Activated naive CD8-positive, alpha-beta T cell treated with anti-CD3 and anti-CD28 coated beads for 36 hours (primary cell): ENCODE data around the gene EIF4G1. TPM values are rescaled to one million over a fixed set of nuclear protein-coding genes. Genes with fewer than 3 reads are reported as not detected.

ENCODE experiments used
- DNase-seq: peaks from one replicate; pipeline ENCODE4 v3.0.0; 2021
- H3K27ac Mint-ChIP-seq: one replicate; pipeline ENCODE4 v1.8.0; 2022; ENCODE audit warnings: mild to moderate bottlenecking, moderate library complexity, mixed read lengths
- H3K27me3 Mint-ChIP-seq: one replicate; pipeline ENCODE4 v1.8.0; 2022; ENCODE audit warnings: mild to moderate bottlenecking, mixed read lengths
- H3K36me3 Mint-ChIP-seq: one replicate; pipeline ENCODE4 v1.8.0; 2021; ENCODE audit warnings: mild to moderate bottlenecking, mixed read lengths
- H3K4me1 Mint-ChIP-seq: one replicate; pipeline ENCODE4 v1.8.0; 2021; ENCODE audit warnings: mixed read lengths
- H3K4me3 Mint-ChIP-seq: one replicate; pipeline ENCODE4 v1.8.0; 2022; ENCODE audit warnings: mild to moderate bottlenecking, moderate library complexity, mixed read lengths
- H3K9me3 Mint-ChIP-seq: one replicate; pipeline ENCODE4 v1.8.0; 2022; ENCODE audit warnings: mixed read lengths
- total RNA-seq, 2 experiments: library from RNA; stranded (reverse); gene quantifications; one replicate each; pipeline ENCODE4 v1.2.3, GENCODE V29; 2021

The EIF4G1 gene
- total RNA-seq, 2 experiments from 2014 or later = 644 to 660 TPM

DNA sequence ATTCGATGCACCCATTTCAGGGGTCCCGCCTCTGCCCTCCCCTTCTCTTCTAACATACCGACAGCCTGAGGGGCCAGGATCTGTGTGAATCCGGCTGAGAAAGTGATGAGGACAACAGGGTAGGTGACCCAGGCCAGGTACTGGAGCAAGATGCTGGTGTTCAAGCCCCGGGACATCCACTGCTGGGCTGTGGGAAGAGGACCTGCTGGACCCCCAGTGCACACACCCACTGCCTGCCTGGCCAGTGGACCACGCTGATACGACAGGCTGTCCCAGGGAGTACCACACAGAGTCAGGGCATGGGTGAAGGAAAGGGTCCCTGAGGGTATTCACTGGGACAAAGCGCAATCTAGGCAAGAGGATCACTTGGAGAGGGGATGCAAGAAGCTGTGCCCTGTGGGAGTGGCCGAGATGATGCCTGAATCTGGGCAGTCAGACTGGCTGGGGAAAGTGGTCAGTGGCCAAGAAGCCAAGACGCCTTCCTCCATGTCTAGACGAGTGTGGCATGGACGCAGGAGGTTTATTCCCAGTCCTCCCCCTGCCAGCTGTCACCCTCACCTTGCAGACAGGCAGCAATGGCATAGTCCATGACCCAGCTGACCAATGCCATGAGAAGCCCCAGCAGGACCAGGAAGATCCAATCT lies 43.8 kb downstream of the EIF4G1 start:
- Mint-ChIP-seq H3K27me3 (peaks cover 3% of the 10 kb centered on the region), H3K36me3 (peaks cover 7% of the 10 kb centered on the region), H3K4me1 (peaks cover 10% of the 10 kb centered on the region), H3K27ac (no peak overlapping the region), H3K4me3 (no peak overlapping the region), H3K9me3 (no peaks in the 10 kb centered on the region)
- DNase-seq = no peak

- no peak for DNase-seq
- peaks cover 14% of the 10 kb centered on the region for H3K36me3 Mint-ChIP-seq
- H3K4me3 Mint-ChIP-seq = no peak overlapping the region
- no peak overlapping the region for H3K27ac Mint-ChIP-seq
- H3K9me3 Mint-ChIP-seq = no peaks in the 10 kb centered on the region
- peaks cover 4% of the 10 kb centered on the region for H3K27me3 Mint-ChIP-seq
- H3K4me1 Mint-ChIP-seq = peaks cover 12% of the 10 kb centered on the region
Measured at GRCh38 chr3:184358921-184359350, 44.5 kb downstream of the EIF4G1 start.

- no peak for DNase-seq
- Mint-ChIP-seq H3K36me3 (peaks cover 18% of the 10 kb centered on the region), H3K27me3 (peaks cover 4% of the 10 kb centered on the region), H3K9me3 (no peaks in the 10 kb centered on the region), H3K4me3 (no peak overlapping the region), H3K27ac (no peak overlapping the region), H3K4me1 (peaks cover 16% of the 10 kb centered on the region)
Measured at GRCh38 chr3:184359610-184360009, 45.2 kb downstream of the EIF4G1 start.

DNA sequence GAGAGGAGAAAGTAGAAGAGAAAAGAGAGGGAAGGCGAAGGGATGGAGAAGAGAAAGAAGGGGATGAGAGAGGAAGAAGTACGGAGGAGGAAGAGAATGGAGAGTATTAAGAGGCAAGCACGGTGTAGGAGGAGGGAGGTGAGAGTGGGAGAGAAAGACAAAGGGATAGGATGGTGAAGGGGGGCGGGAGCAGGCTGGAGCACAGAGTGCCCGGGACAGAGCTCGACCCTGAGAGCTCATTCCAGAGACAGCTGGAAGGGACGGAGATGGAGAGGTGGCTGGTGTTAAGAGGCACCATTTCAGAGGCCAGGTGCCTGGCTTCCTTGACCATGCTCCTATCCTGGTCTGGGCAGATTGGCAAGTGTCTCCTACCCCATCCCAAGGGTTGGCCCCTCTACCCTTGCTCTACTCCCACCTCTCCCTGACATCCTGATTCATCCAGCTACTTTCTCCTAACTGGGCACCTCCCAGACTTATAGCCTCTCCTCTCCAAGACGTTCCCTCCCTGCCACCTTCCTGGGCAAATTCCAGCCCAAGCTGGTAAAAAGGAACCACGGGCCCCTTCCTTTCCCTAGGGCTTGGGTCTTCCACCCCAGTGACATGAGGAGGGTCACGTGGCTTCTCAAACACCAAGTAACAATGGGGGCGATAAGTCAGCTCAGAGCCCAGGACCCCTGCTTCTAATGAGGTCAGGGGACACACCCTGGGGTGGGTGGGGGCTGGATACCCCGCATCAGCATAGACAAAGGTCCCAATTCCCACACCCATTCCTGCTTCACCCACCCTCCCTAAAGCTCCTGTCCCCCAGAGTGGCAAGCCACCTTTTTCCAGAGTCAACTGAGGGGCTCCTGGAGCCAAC lies 45.9 kb downstream of the EIF4G1 start:
- Mint-ChIP-seq H3K9me3 (no peaks in the 10 kb centered on the region), H3K4me3 (peak overlapping the region; percentile 85), H3K36me3 (peaks cover 22% of the 10 kb centered on the region), H3K27me3 (peaks cover 4% of the 10 kb centered on the region), H3K4me1 (peaks cover 23% of the 10 kb centered on the region), H3K27ac (peak overlapping the region; percentile 9)
- DNase-seq = no peak

DNA sequence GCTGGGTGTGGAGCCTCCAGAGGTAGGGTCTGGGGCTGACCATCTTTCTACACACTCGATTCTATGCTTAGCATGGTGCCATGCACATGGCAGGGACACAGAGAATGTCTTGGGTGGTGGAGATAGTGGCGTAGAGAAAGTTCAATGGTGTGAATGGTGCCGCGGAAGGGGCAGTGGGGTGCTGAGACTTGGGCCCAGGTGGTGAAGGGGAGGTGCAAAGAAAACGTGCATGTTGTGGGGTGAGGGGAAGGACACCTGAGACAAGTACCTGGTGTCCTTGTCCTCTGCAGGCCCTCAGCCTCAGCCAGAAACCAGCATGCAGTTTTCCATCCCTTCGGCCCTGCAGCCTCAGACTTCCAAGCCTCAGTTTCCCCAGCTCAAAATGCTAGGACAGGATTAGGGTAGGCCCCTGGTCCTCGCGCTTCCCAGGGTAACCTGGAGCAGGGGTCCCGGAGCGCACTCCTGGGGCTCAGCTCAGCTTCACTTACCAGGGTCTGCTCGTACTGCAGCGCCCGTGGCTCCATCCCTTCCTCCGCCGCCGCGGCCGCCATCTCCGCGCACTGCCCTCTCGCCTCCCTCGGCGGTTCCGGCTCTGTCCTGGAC lies 46.6 kb downstream of the EIF4G1 start:
- Mint-ChIP-seq H3K27me3 (peaks cover 4% of the 10 kb centered on the region), H3K27ac (peak overlapping the region; percentile 52)
- no peak for DNase-seq

GRCh38 chr3:184361532-184361931 lies 47.1 kb downstream of the EIF4G1 start, which contains the start of the genes CLCN2 and POLR2H:
TSS of gene CLCN2 (minus strand) at chr3:184361605. CDS start at chr3:184361479, 126 bp downstream.
TSS of gene POLR2H (plus strand) at chr3:184361710. CDS start at chr3:184363493, 1,783 bp downstream.
- Mint-ChIP-seq H3K9me3 (no peaks in the 10 kb centered on the region), H3K4me1 (peaks cover 28% of the 10 kb centered on the region), H3K27me3 (peaks cover 4% of the 10 kb centered on the region), H3K36me3 (peaks cover 25% of the 10 kb centered on the region), H3K4me3 (peak within 1 kb of the TSS; percentile 96), H3K27ac (peak within 1 kb of the TSS; percentile 92)
- DNase-seq = peak; percentile 69

More for the DNA sequence above, 46.6 kb downstream of the EIF4G1 start:
- H3K4me3 Mint-ChIP-seq = peak overlapping the region; percentile 85
- no peaks in the 10 kb centered on the region for H3K9me3 Mint-ChIP-seq
- peaks cover 26% of the 10 kb centered on the region for H3K4me1 Mint-ChIP-seq
- H3K36me3 Mint-ChIP-seq = peaks cover 23% of the 10 kb centered on the region

GRCh38 chr3:184361932-184362667 lies 47.7 kb downstream of the EIF4G1 start:
- Mint-ChIP-seq H3K27ac (peak overlapping the region; percentile 92), H3K27me3 (peaks cover 4% of the 10 kb centered on the region), H3K4me3 (peak overlapping the region; percentile 96), H3K36me3 (peaks cover 31% of the 10 kb centered on the region), H3K4me1 (peaks cover 31% of the 10 kb centered on the region), H3K9me3 (no peaks in the 10 kb centered on the region)
- DNase-seq = peak; percentile 64

- Mint-ChIP-seq H3K27me3 (peaks cover 4% of the 10 kb centered on the region), H3K4me3 (peak overlapping the region; percentile 96), H3K36me3 (peaks cover 33% of the 10 kb centered on the region), H3K9me3 (no peaks in the 10 kb centered on the region), H3K4me1 (peaks cover 33% of the 10 kb centered on the region), H3K27ac (peak overlapping the region; percentile 97)
- DNase-seq = peak; percentile 96
Measured at GRCh38 chr3:184362668-184363546, 48.5 kb downstream of the EIF4G1 start.

DNA sequence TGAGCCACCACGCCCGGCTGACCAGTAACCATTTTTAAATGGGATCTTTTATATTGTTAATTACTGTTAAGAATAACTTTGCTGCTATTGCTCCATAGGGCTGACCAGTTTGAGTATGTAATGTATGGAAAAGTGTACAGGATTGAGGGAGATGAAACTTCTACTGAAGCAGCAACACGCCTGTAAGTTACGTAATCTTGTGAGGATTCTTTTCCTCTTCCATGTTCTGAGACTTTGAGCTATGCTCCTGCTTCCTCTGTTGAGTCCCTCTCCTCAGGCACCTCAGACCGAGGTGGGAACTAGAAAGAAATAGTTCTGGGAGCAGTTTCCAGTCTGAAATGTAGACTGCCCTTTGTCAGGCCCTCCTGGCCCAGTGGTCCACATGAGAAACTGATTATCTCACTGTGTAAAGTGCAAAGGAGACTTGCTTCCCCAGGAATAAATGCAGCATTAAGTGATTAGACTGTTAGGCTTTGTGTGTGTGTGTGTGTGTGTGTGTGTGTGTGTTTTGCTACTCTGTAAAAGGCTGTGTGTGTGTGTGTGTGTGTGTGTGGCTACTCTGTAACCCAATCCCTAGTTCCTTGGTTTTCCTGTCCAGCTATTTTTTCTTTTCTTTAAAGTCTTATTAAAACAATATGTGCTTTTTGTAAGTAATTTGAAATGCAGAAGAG lies 52.3 kb downstream of the EIF4G1 start:
- no peak for DNase-seq
- Mint-ChIP-seq H3K4me1 (peaks cover 34% of the 10 kb centered on the region), H3K36me3 (peaks cover 41% of the 10 kb centered on the region), H3K4me3 (no peak overlapping the region), H3K9me3 (no peaks in the 10 kb centered on the region), H3K27me3 (peaks cover 4% of the 10 kb centered on the region), H3K27ac (peak overlapping the region; percentile 74)

- Mint-ChIP-seq H3K27ac (no peak overlapping the region), H3K27me3 (peaks cover 3% of the 10 kb centered on the region), H3K4me3 (no peak overlapping the region), H3K9me3 (no peaks in the 10 kb centered on the region), H3K4me1 (peaks cover 34% of the 10 kb centered on the region), H3K36me3 (peaks cover 41% of the 10 kb centered on the region)
- no peak for DNase-seq
Measured at GRCh38 chr3:184368116-184368515, 53.7 kb downstream of the EIF4G1 start.

GRCh38 chr3:184368586-184369183 lies 54.3 kb downstream of the EIF4G1 start:
- Mint-ChIP-seq H3K27ac (no peak overlapping the region), H3K27me3 (no peaks in the 10 kb centered on the region)

DNA sequence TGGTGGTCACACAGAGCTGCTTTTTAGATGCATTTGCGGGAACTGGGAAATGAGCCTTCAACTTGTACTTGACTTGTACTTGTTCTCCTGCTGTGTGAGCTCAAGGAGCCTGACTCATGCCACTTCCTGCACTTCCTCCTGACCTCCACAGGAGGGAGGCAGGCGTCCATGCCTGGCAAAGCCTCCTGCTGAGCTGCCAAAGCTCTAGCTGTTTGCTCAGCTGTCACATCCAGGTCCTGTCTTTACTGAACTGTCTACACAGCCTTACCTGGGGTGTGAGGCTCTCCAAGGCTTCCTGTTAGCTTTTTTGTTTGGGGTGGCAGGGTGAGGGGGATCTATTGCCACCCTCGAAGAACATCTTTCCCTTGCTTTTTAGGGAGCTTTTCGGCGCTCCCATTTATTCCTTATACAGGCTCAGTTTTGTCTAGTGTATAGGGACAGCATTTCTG lies 57.2 kb downstream of the EIF4G1 start:
- Mint-ChIP-seq H3K9me3 (no peaks in the 10 kb centered on the region), H3K4me3 (no peak overlapping the region), H3K27me3 (peaks cover under 1% of the 10 kb centered on the region), H3K27ac (no peak overlapping the region), H3K36me3 (peaks cover 15% of the 10 kb centered on the region), H3K4me1 (peaks cover 15% of the 10 kb centered on the region)
- peak; percentile 66 for DNase-seq

More at GRCh38 chr3:184368586-184369183, 54.3 kb downstream of the EIF4G1 start:
- Mint-ChIP-seq H3K4me1 (peaks cover 32% of the 10 kb centered on the region), H3K9me3 (no peaks in the 10 kb centered on the region), H3K36me3 (peaks cover 35% of the 10 kb centered on the region), H3K4me3 (no peak overlapping the region)
- no peak for DNase-seq

- Mint-ChIP-seq H3K27me3 (peaks cover 5% of the 10 kb centered on the region), H3K9me3 (no peaks in the 10 kb centered on the region), H3K27ac (no peak overlapping the region), H3K4me3 (no peak overlapping the region), H3K36me3 (peaks cover 8% of the 10 kb centered on the region), H3K4me1 (peaks cover 12% of the 10 kb centered on the region)
- DNase-seq = no peak
Measured at GRCh38 chr3:184372296-184372821, 58.0 kb downstream of the EIF4G1 start.
